HepG2 (cell line): ENCODE results near the gene SDC1. TPM values are rescaled to one million over a fixed set of nuclear protein-coding genes. Genes with fewer than 3 reads are reported as not detected.

Source experiments
- FLYWCH1 ChIP-seq: sonication (generic); formaldehyde crosslinking; IDR thresholded peaks from 2 replicates; pipeline ENCODE4 v1.8.1; 2023; ENCODE audit warnings: mild to moderate bottlenecking, missing genetic modification reagents
- FOXC1 ChIP-seq: sonication (generic); formaldehyde crosslinking; IDR thresholded peaks from 2 replicates; pipeline ENCODE4 v1.8.0; 2022; ENCODE audit warnings: mild to moderate bottlenecking, missing genetic modification reagents, borderline replicate concordance
- HMG20B ChIP-seq: conservative IDR thresholded peaks from 2 replicates; pipeline ENCODE4 v1.6.1; 2016; ENCODE audit warnings: missing genetic modification reagents, missing compliant biosample characterization
- HNRNPK ChIP-seq: fragments of 200-400 bp; formaldehyde crosslinking; IDR thresholded peaks from 2 replicates; pipeline ENCODE4 v1.6.1; 2018; ENCODE audit warnings: low read length, low read depth, moderate library complexity, mild to moderate bottlenecking; ENCODE audit not compliant: poor library complexity, severe bottlenecking
- KAT7 ChIP-seq: IDR thresholded peaks from 2 replicates; pipeline ENCODE4 v1.6.1; 2018; ENCODE audit warnings: borderline replicate concordance, missing compliant biosample characterization
- KDM3A ChIP-seq: IDR thresholded peaks from 2 replicates; pipeline ENCODE4 v1.6.1; 2018; ENCODE audit warnings: low read depth, missing compliant biosample characterization
- KLF11 ChIP-seq: IDR thresholded peaks from 2 replicates; pipeline ENCODE4 v1.6.1; 2016; ENCODE audit warnings: missing compliant biosample characterization
- LCORL ChIP-seq, 2 experiments: fragments of 450-650 bp in 1 of 2; sonication (generic) in 1 of 2; formaldehyde crosslinking in 1 of 2; IDR thresholded peaks; 2 replicates each; pipeline versions ENCODE4 v1.5.0 to v1.6.1; 2017 to 2020; ENCODE audit warnings: antibody characterized with exemption in 1 of 2, missing genetic modification reagents in 1 of 2
- MAX ChIP-seq: IDR thresholded peaks from 2 replicates; pipeline ENCODE4 v1.6.1; 2012; ENCODE audit warnings: inconsistent platforms
- PCBP2 ChIP-seq: fragments of 200-400 bp; formaldehyde crosslinking; optimal IDR thresholded peaks from 2 replicates; pipeline ENCODE3; 2018; ENCODE audit warnings: low read length, low read depth; ENCODE audit not compliant: poor library complexity, severe bottlenecking
- PRDM4 ChIP-seq: sonication (generic); formaldehyde crosslinking; IDR thresholded peaks from 2 replicates; pipeline ENCODE4 v1.9.0; 2021; ENCODE audit warnings: missing genetic modification reagents, borderline replicate concordance
- RARG ChIP-seq: sonication (generic); formaldehyde crosslinking; IDR thresholded peaks from 2 replicates; pipeline ENCODE4 v1.4.0; 2020; ENCODE audit warnings: low read depth, mild to moderate bottlenecking, missing genetic modification reagents
- RFXAP ChIP-seq: sonication (generic); formaldehyde crosslinking; IDR thresholded peaks from 2 replicates; pipeline ENCODE4 v1.4.0; 2020; ENCODE audit warnings: missing genetic modification reagents, borderline replicate concordance
- SOX5 ChIP-seq: IDR thresholded peaks from 2 replicates; pipeline ENCODE4 v1.6.1; 2016; ENCODE audit warnings: borderline replicate concordance
- TMF1 ChIP-seq: sonication (generic); formaldehyde crosslinking; IDR thresholded peaks from 2 replicates; pipeline ENCODE4 v1.8.1; 2022; ENCODE audit warnings: low read depth, missing genetic modification reagents
- XRCC5 ChIP-seq: fragments of 200-400 bp; formaldehyde crosslinking; optimal IDR thresholded peaks from 2 replicates; pipeline ENCODE3; 2017; ENCODE audit warnings: mild to moderate bottlenecking, low read length
- ZFP36L1 ChIP-seq: sonication (generic); formaldehyde crosslinking; IDR thresholded peaks from 2 replicates; pipeline ENCODE4 v1.8.0; 2022; ENCODE audit warnings: mild to moderate bottlenecking, missing genetic modification reagents, moderate library complexity
- ZNF33A ChIP-seq: sonication (generic); formaldehyde crosslinking; IDR thresholded peaks from 2 replicates; pipeline ENCODE4 v1.5.1; 2020; ENCODE audit warnings: missing genetic modification reagents, mild to moderate bottlenecking, moderate library complexity, borderline replicate concordance
- ZNF460 ChIP-seq: sonication (generic); formaldehyde crosslinking; IDR thresholded peaks from 2 replicates; pipeline ENCODE4 v1.5.1; 2020; ENCODE audit warnings: missing genetic modification reagents, mild to moderate bottlenecking, borderline replicate concordance
- ZNF530 ChIP-seq: sonication (generic); formaldehyde crosslinking; IDR thresholded peaks from 2 replicates; pipeline ENCODE4 v1.5.0; 2020; ENCODE audit warnings: low read depth, mild to moderate bottlenecking, missing genetic modification reagents
- ZNF644 ChIP-seq: IDR thresholded peaks from 2 replicates; pipeline ENCODE4 v1.6.1; 2016; ENCODE audit warnings: low read depth
- ZNF678 ChIP-seq: sonication (generic); formaldehyde crosslinking; IDR thresholded peaks from 2 replicates; pipeline ENCODE4 v1.4.0; 2020; ENCODE audit warnings: mild to moderate bottlenecking, missing genetic modification reagents
- ZNF792 ChIP-seq: IDR thresholded peaks from 2 replicates; pipeline ENCODE4 v1.6.1; 2016
- polyA plus RNA-seq, 8 experiments: library from polyadenylated mRNA; depleted of rRNA in 3 of 8; stranded (reverse) in 7 of 8; unstranded in 1 of 8; fragments of >200 nt; fragmentation: Illumina TruSeq in 4 of 8; extraction: Trizol in 4 of 8; gene quantifications; 2 replicates each; pipeline versions ENCODE4 v1.2.1 to v1.2.3, GENCODE V29; 2011 to 2016; ENCODE audit warnings: low read depth in 4 of 8, missing spikeins in 1 of 8, mixed read lengths in 1 of 8; ENCODE audit not compliant: insufficient read depth in 1 of 8
- total RNA-seq, 5 experiments: library from RNA; depleted of rRNA; stranded (reverse); fragments of >200 nt; fragmentation: Illumina TruSeq; extraction: Trizol; gene quantifications; 2 replicates each; pipeline ENCODE4 v1.2.3, GENCODE V29; 2016; ENCODE audit warnings: low read depth in 1 of 5
- TF ChIP-seq, protein P1 (sequence below): sonication (generic); formaldehyde crosslinking; IDR thresholded peaks from 2 replicates; pipeline ENCODE4 v1.5.0; 2020; ENCODE audit warnings: mild to moderate bottlenecking, low read depth, missing genetic modification reagents, borderline replicate concordance
- TF ChIP-seq, protein P2 (sequence below): sonication (generic); formaldehyde crosslinking; IDR thresholded peaks from 2 replicates; pipeline ENCODE4 v1.5.0; 2020; ENCODE audit warnings: mild to moderate bottlenecking, missing genetic modification reagents

The SDC1 gene
- total and polyA plus RNA-seq, 2 of the 13 experiments (the other 11 are each of a cell fraction or from before 2014, with no cell fraction given), result 108 to 119 TPM

GRCh38 chr2:20223407-20224163 is 1.3 kb downstream of the SDC1 start (continued):
- TF ChIP-seq PRDM4 (CRISPR knock-in tag) (no peak), PCBP2 (no peak), ZNF460 (CRISPR knock-in tag) (no peak), ZNF530 (CRISPR knock-in tag) (no peak), LCORL (IDR thresholded peaks at IDR 0.05) (no peak), LCORL (CRISPR knock-in tag; IDR thresholded peaks at IDR 0.05) (peak; percentile 63; the same call in 1 of the 2 replicates), KDM3A (CRISPR knock-in tag) (no peak), KAT7 (CRISPR knock-in tag) (peak; percentile 91), MAX (peak; percentile 78), RFXAP (CRISPR knock-in tag) (no peak; the same call in 1 of the 2 replicates), ZNF678 (CRISPR knock-in tag) (no peak; the same call in 1 of the 2 replicates), ZNF644 (CRISPR knock-in tag) (0 out of 2 replicates have a peak, but pooled peaks have one; percentile 5), KLF11 (CRISPR knock-in tag) (no peak), RARG (no peak), HNRNPK (no peak), SOX5 (CRISPR knock-in tag) (no peak), TMF1 (CRISPR knock-in tag) (peak; percentile 66; the same call in 1 of the 2 replicates), ZFP36L1 (CRISPR knock-in tag) (no peak), HMG20B (no peak), XRCC5 (peak; percentile 70), FOXC1 (CRISPR knock-in tag) (0 out of 2 replicates have a peak, but pooled peaks have one; percentile 17), ZNF33A (no peak), FLYWCH1 (CRISPR knock-in tag) (no peak), ZNF792 (CRISPR knock-in tag) (no peak)
- TF ChIP-seq, protein P1, sequence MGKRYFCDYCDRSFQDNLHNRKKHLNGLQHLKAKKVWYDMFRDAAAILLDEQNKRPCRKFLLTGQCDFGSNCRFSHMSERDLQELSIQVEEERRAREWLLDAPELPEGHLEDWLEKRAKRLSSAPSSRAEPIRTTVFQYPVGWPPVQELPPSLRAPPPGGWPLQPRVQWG (CRISPR knock-in tag), result no peak
- TF ChIP-seq, protein P2, sequence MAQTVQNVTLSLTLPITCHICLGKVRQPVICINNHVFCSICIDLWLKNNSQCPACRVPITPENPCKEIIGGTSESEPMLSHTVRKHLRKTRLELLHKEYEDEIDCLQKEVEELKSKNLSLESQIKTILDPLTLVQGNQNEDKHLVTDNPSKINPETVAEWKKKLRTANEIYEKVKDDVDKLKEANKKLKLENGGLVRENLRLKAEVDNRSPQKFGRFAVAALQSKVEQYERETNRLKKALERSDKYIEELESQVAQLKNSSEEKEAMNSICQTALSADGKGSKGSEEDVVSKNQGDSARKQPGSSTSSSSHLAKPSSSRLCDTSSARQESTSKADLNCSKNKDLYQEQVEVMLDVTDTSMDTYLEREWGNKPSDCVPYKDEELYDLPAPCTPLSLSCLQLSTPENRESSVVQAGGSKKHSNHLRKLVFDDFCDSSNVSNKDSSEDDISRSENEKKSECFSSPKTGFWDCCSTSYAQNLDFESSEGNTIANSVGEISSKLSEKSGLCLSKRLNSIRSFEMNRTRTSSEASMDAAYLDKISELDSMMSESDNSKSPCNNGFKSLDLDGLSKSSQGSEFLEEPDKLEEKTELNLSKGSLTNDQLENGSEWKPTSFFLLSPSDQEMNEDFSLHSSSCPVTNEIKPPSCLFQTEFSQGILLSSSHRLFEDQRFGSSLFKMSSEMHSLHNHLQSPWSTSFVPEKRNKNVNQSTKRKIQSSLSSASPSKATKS (CRISPR knock-in tag), result no peak; the same call in 1 of the 2 replicates
